SK-N-SH (cell line): ENCODE measurements around the gene HK2. TPM values are rescaled to one million over a fixed set of nuclear protein-coding genes. Genes with fewer than 3 reads are reported as not detected.

ENCODE experiments used
- CTCF ChIA-PET: fragments of 300-600, 350-600 bp; formaldehyde crosslinking; extraction: SDS; loops from one replicate; lab custom pipeline; 2021; lab: Yijun Ruan, JAX
- POLR2A ChIA-PET: fragments of 350-600 bp; sonication (Branson Sonifier 250); formaldehyde crosslinking; extraction: SDS; loops from one replicate; lab custom pipeline; 2020; ENCODE audit warnings: antibody characterized with exemption, inconsistent platforms; lab: Yijun Ruan, JAX
- DNase-seq: peaks from one replicate; pipeline ENCODE4 v3.0.0; 2012
- H2AFZ ChIP-seq: fragments of 200-600 bp; sonication (generic); 2 replicates; pipeline ENCODE4 v1.8.1; 2016; ENCODE audit warnings: antibody characterized with exemption, mild to moderate bottlenecking, low read depth
- H3F3A ChIP-seq: fragments of 200-600 bp; sonication (generic); replicated peaks from 2 replicates; pipeline ENCODE3; 2016; ENCODE audit warnings: antibody characterized with exemption, mild to moderate bottlenecking; ENCODE audit not compliant: insufficient read depth
- H3K27ac ChIP-seq, 2 experiments: fragments of 200-500 bp in 1 of 2; fragments of 200-600 bp in 1 of 2; sonication (Bioruptor generic) in 1 of 2; sonication (generic), shearing (Covaris generic) in 1 of 2; 2 replicates each; pipeline versions ENCODE4 v1.5.1 to v1.6.1; 2014 to 2016; ENCODE audit warnings: low read depth in 2 of 2, inconsistent platforms in 1 of 2, low read length in 1 of 2, mild to moderate bottlenecking in 1 of 2, mixed read lengths in 1 of 2
- H3K27me3 ChIP-seq: fragments of 200-600 bp; sonication (generic), shearing (Covaris generic); 2 replicates; pipeline ENCODE4 v1.6.1; 2016; ENCODE audit warnings: mixed run types; ENCODE audit not compliant: insufficient read depth
- H3K36me3 ChIP-seq, 2 experiments: fragments of 200-500 bp in 1 of 2; fragments of 200-600 bp in 1 of 2; sonication (Bioruptor generic) in 1 of 2; sonication (generic) in 1 of 2; replicated peaks in 1 of 2; 2 replicates each; pipeline versions ENCODE3 to v1.5.1; 2014 to 2016; ENCODE audit warnings: low read length in 1 of 2, mild to moderate bottlenecking in 1 of 2; ENCODE audit not compliant: insufficient read depth in 2 of 2, control insufficient read depth in 1 of 2
- H3K4me1 ChIP-seq, 2 experiments: fragments of 200-500 bp in 1 of 2; fragments of 200-600 bp in 1 of 2; sonication (Bioruptor generic) in 1 of 2; sonication (generic), shearing (Covaris generic) in 1 of 2; 2 replicates each; pipeline versions ENCODE4 v1.5.1 to v1.6.1; 2014 to 2016; ENCODE audit warnings: low read depth in 1 of 2, low read length in 1 of 2, mixed run types in 1 of 2; ENCODE audit not compliant: insufficient read depth in 2 of 2, control insufficient read depth in 1 of 2
- H3K4me2 ChIP-seq: fragments of 200-600 bp; sonication (generic), shearing (Covaris generic); 2 replicates; pipeline ENCODE4 v1.6.1; 2017; ENCODE audit warnings: mixed run types
- H3K4me3 ChIP-seq, 2 experiments: fragments of 200-500 bp in 1 of 2; fragments of 200-600 bp in 1 of 2; sonication (Bioruptor generic) in 1 of 2; sonication (generic), shearing (Covaris generic) in 1 of 2; 2 replicates each; pipeline versions ENCODE4 v1.5.1 to v1.8.1; 2014 to 2016; ENCODE audit warnings: low read depth in 2 of 2, inconsistent platforms in 1 of 2, low read length in 1 of 2, mild to moderate bottlenecking in 1 of 2, mixed read lengths in 1 of 2, moderate library complexity in 1 of 2
- H3K79me2 ChIP-seq: fragments of 200-600 bp; sonication (generic); 2 replicates; pipeline ENCODE4 v1.8.1; 2017; ENCODE audit warnings: mild to moderate bottlenecking; ENCODE audit not compliant: insufficient read depth
- H3K9ac ChIP-seq: fragments of 200-600 bp; sonication (generic); 2 replicates; pipeline ENCODE4 v1.6.1; 2017; ENCODE audit warnings: mixed run types
- H3K9me2 ChIP-seq: fragments of 200-600 bp; sonication (generic); 2 replicates; pipeline ENCODE4 v1.6.1; 2017; ENCODE audit warnings: mixed run types
- H3K9me3 ChIP-seq: fragments of 200-600 bp; sonication (generic); 2 replicates; pipeline ENCODE4 v1.6.1; 2017; ENCODE audit warnings: mixed run types, mild to moderate bottlenecking, moderate library complexity
- H4K20me1 ChIP-seq: fragments of 200-600 bp; sonication (generic); 2 replicates; pipeline ENCODE4 v1.6.1; 2017; ENCODE audit warnings: mild to moderate bottlenecking, mixed run types; ENCODE audit not compliant: insufficient read depth
- CHD2 ChIP-seq: fragments of 150-350 bp; IDR thresholded peaks from 2 replicates; pipeline ENCODE4 v1.6.1; 2018; ENCODE audit warnings: low read length; ENCODE audit not compliant: partially characterized antibody
- CTCF ChIP-seq: fragments of 200-600 bp; sonication (generic); IDR thresholded peaks from 2 replicates; pipeline ENCODE4 v1.6.1; 2017; ENCODE audit warnings: antibody characterized with exemption, mild to moderate bottlenecking, moderate library complexity
- FOXJ3 ChIP-seq: sonication (generic); formaldehyde crosslinking; IDR thresholded peaks from 2 replicates; pipeline ENCODE4 v1.5.1; 2020; ENCODE audit warnings: mild to moderate bottlenecking, missing genetic modification reagents
- NRF1 ChIP-seq: IDR thresholded peaks from 2 replicates; pipeline ENCODE4 v1.6.1; 2012; ENCODE audit warnings: low read depth, mild to moderate bottlenecking, low read length
- RCOR1 ChIP-seq: fragments of 150-350 bp; IDR thresholded peaks from 2 replicates; pipeline ENCODE4 v1.6.1; 2017; ENCODE audit warnings: antibody characterized with exemption, low read length
- SIN3A ChIP-seq: IDR thresholded peaks from 2 replicates; pipeline ENCODE4 v1.6.1; 2012; ENCODE audit warnings: low read depth, mild to moderate bottlenecking, low read length, moderate library complexity, borderline replicate concordance
- TAF1 ChIP-seq: IDR thresholded peaks from 2 replicates; pipeline ENCODE4 v1.6.1; 2012; ENCODE audit warnings: low read depth, mild to moderate bottlenecking, low read length, moderate library complexity, borderline replicate concordance
- TCF12 ChIP-seq: IDR thresholded peaks from 2 replicates; pipeline ENCODE4 v1.4.0; 2012
- WGBS: methylation state at CpG from one replicate; pipeline ENCODE4 v1.1.6; 2017; ENCODE audit warnings: low lambda C conversion rate; 5-methylcytosine and 5-hydroxymethylcytosine counted together
- polyA plus RNA-seq, 3 experiments: library from polyadenylated mRNA; depleted of rRNA; stranded (reverse); fragments of >200 nt; gene quantifications; 2 replicates each; pipeline ENCODE4 v1.2.3, GENCODE V29; 2012
- TF ChIP-seq, protein P1 (sequence below): IDR thresholded peaks from 2 replicates; pipeline ENCODE4 v1.4.0; 2012; ENCODE audit warnings: low read depth, borderline replicate concordance

HK2 gene
- polyA plus RNA-seq, 1 of the 3 experiments (the other 2 are of a cell fraction), result 13.5 TPM

DNA sequence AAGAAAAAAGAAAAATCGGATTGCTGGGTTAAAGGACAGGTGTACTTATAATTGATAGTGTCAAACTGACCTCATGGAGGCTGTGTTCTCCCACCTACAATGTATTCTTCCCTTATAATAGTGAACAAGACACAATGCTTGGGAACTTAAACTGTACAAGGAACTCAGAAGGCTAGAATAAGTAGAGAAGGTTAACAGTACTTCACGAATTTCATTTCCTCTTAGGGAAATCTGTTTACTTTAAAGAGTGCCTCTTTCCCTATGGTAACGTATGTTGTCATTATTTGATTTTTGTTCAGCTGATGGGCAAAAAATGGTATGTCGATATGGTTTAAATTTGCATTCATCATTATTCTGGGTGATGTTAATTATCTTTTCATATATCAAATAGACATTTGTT lies 9.2 kb upstream of the HK2 start:
- no peaks in the 10 kb centered on the region for H3K9me3 ChIP-seq
- no peak overlapping the region for H2AFZ ChIP-seq
- H3K4me1 ChIP-seq, result peaks cover 4 to 10% of the 10 kb centered on the region in 2 experiments; a peak in 3 of 4 replicates
- no peaks in the 10 kb centered on the region for H3F3A ChIP-seq
- no peaks in the 10 kb centered on the region for H4K20me1 ChIP-seq
- ChIA-PET CTCF (no interaction called here), POLR2A (interaction anchor here (1.0 kb wide), 1 partner anchor 8 kb away, joined by 4 read pairs; no protein-coding TSS in a partner anchor)
- 59% methylated on average over 4 of the region's 4 CpGs for WGBS
- H3K79me2 ChIP-seq, result no peaks in the 10 kb centered on the region
- TF ChIP-seq TCF12 (no peak), FOXJ3 (CRISPR knock-in tag) (no peak), CHD2 (no peak), CTCF (no peak), NRF1 (no peak)
- TF ChIP-seq, protein P1, sequence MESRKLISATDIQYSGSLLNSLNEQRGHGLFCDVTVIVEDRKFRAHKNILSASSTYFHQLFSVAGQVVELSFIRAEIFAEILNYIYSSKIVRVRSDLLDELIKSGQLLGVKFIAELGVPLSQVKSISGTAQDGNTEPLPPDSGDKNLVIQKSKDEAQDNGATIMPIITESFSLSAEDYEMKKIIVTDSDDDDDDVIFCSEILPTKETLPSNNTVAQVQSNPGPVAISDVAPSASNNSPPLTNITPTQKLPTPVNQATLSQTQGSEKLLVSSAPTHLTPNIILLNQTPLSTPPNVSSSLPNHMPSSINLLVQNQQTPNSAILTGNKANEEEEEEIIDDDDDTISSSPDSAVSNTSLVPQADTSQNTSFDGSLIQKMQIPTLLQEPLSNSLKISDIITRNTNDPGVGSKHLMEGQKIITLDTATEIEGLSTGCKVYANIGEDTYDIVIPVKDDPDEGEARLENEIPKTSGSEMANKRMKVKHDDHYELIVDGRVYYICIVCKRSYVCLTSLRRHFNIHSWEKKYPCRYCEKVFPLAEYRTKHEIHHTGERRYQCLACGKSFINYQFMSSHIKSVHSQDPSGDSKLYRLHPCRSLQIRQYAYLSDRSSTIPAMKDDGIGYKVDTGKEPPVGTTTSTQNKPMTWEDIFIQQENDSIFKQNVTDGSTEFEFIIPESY, result no peak
- no peak overlapping the region for H3K4me3 ChIP-seq
- H3K36me3 ChIP-seq, result no peaks in the 10 kb centered on the region
- no peak overlapping the region for H3K9ac ChIP-seq
- H3K9me2 ChIP-seq, result no peaks in the 10 kb centered on the region
- no peaks in the 10 kb centered on the region for H3K27me3 ChIP-seq
- H3K4me2 ChIP-seq, result no peak overlapping the region
- H3K27ac ChIP-seq, result no peak overlapping the region
- DNase-seq, result no peak

DNA sequence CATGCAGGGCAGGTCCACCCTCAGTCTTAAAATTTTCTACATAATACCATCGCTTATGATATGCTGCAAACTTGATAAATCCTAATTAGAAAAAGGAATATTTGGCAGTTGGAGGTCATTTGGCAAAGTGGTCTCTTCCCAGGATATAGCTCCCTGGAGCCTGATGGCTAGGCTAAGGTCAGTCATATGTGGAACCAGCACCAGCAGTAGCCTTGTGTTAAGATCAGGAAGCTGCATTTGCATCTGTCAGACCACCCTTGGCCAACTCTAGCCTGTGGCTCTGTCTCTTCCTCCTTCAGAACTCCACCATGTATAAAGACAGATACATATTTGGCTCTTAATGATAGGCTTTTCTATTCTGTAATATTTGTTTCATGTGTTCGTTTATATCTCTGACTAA lies 5.4 kb upstream of the HK2 start:
- H3K9me3 ChIP-seq, result no peaks in the 10 kb centered on the region
- H3K4me3 ChIP-seq, result no peak overlapping the region
- 64% methylated on average over 2 of the region's 2 CpGs for WGBS
- H2AFZ ChIP-seq, result no peak overlapping the region
- CTCF ChIA-PET, result interaction anchor here (1.0 kb wide), 1 partner anchor 47 kb away, joined by 3 read pairs; no protein-coding TSS in a partner anchor
- POLR2A ChIA-PET, result no interaction called here
- H3K27ac ChIP-seq, result no peak overlapping the region
- peaks cover 0 to 5% of the 10 kb centered on the region in 2 experiments; a peak in 1 of 4 replicates for H3K4me1 ChIP-seq
- TF ChIP-seq RCOR1, result no peak
- TF ChIP-seq TAF1, result no peak
- no peak for TF ChIP-seq SIN3A
- TF ChIP-seq, all 33 proteins: peak for 0
- Histone ChIP-seq H3F3A (peaks cover 5% of the 10 kb centered on the region), H3K27me3 (no peaks in the 10 kb centered on the region), H3K9me2 (no peaks in the 10 kb centered on the region), H3K79me2 (no peaks in the 10 kb centered on the region), H4K20me1 (no peaks in the 10 kb centered on the region), H3K4me2 (no peak overlapping the region), H3K9ac (no peak overlapping the region), H3K36me3 (no peaks in the 10 kb centered on the region)
- no peak for DNase-seq
